ENCODE measurements around the gene IQCH. TPM values are rescaled to one million over a fixed set of nuclear protein-coding genes. Genes with fewer than 3 reads are reported as not detected.

The IQCH gene
- total RNA-seq, 1 experiment from 2014 or later = 1.9 TPM

- ATAC-seq = no peak
- CTCF ChIA-PET = no interaction called here
- Mint-ChIP-seq H3K9me3 (no peaks in the 10 kb centered on the region), H3K4me1 (peaks cover 44% of the 10 kb centered on the region), H3K27me3 (ENCODE audit: low read depth) (peaks cover 12% of the 10 kb centered on the region; the same call in 1 of the 2 replicates), H3K27ac (no peak overlapping the region), H3K4me3 (no peak overlapping the region), H3K36me3 (no peaks in the 10 kb centered on the region)
- no peak for DNase-seq (ENCODE audit: low spot score)
- TF ChIP-seq ATF1 (CRISPR knock-in tag; IDR thresholded peaks at IDR 0.05) (no peak), ZBTB43 (CRISPR knock-in tag; IDR thresholded peaks at IDR 0.05) (no peak), TEAD4 (CRISPR knock-in tag; IDR thresholded peaks at IDR 0.05) (no peak), ATF3 (CRISPR knock-in tag; conservative IDR thresholded peaks at IDR 0.05) (no peak), FOXP4 (CRISPR knock-in tag; IDR thresholded peaks at IDR 0.05) (no peak), ZBTB21 (CRISPR knock-in tag; IDR thresholded peaks at IDR 0.05; ENCODE audit: borderline replicate concordance) (no peak), JUN (CRISPR knock-in tag; IDR thresholded peaks at IDR 0.05) (no peak), ETV6 (CRISPR knock-in tag; IDR thresholded peaks at IDR 0.05) (no peak), FOXJ3 (CRISPR knock-in tag; IDR thresholded peaks at IDR 0.05; ENCODE audit: borderline replicate concordance) (no peak)
- POLR2A ChIA-PET = no interaction called here
Observed at GRCh38 chr15:67405208-67406191, 150.9 kb downstream of the IQCH start.

GRCh38 chr15:67406257-67406861 lies 151.8 kb downstream of the IQCH start:
- Mint-ChIP-seq H3K4me3 (no peak overlapping the region), H3K4me1 (peaks cover 42% of the 10 kb centered on the region), H3K9me3 (no peaks in the 10 kb centered on the region), H3K36me3 (no peaks in the 10 kb centered on the region), H3K27ac (no peak overlapping the region), H3K27me3 (ENCODE audit: low read depth) (peaks cover 16% of the 10 kb centered on the region)
- TF ChIP-seq KAT7 (CRISPR knock-in tag; IDR thresholded peaks at IDR 0.05; ENCODE audit: borderline replicate concordance) (no peak), NR2C2 (CRISPR knock-in tag; IDR thresholded peaks at IDR 0.05) (no peak)
- ATAC-seq (no peak), DNase-seq (ENCODE audit: low spot score) (no peak)
- POLR2A ChIA-PET = no interaction called here
- CTCF ChIA-PET = no interaction called here

GRCh38 chr15:67407786-67408185 lies 153.2 kb downstream of the IQCH start:
- ChIA-PET CTCF (interaction anchor here (1.0 to 1.3 kb wide), 2 partner anchors 14 to 25 kb away, joined by 3 read pairs; no protein-coding TSS in a partner anchor), POLR2A (no interaction called here)
- no peak overlapping the region for H3K27ac Mint-ChIP-seq
- TF ChIP-seq AFF4 (CRISPR knock-in tag; IDR thresholded peaks at IDR 0.05; ENCODE audit: borderline replicate concordance) (no peak), NFATC4 (CRISPR knock-in tag; IDR thresholded peaks at IDR 0.05) (no peak), NFYB (CRISPR knock-in tag; conservative IDR thresholded peaks at IDR 0.05; ENCODE audit: low read depth) (no peak), HMGXB4 (CRISPR knock-in tag; IDR thresholded peaks at IDR 0.05) (no peak), EMX1 (CRISPR knock-in tag; IDR thresholded peaks at IDR 0.05) (no peak), ZMAT4 (CRISPR knock-in tag; IDR thresholded peaks at IDR 0.05) (no peak), ZNF317 (CRISPR knock-in tag; IDR thresholded peaks at IDR 0.05; ENCODE audit: borderline replicate concordance, low read depth) (no peak), ATF6 (CRISPR knock-in tag; IDR thresholded peaks at IDR 0.05) (no peak)

More at GRCh38 chr15:67407786-67408185, 153.2 kb downstream of the IQCH start:
- ATAC-seq (no peak; the same call in 1 of the 2 replicates), DNase-seq (ENCODE audit: low spot score) (no peak)
- Mint-ChIP-seq H3K9me3 (no peaks in the 10 kb centered on the region), H3K27me3 (ENCODE audit: low read depth) (peaks cover 16% of the 10 kb centered on the region), H3K36me3 (no peaks in the 10 kb centered on the region), H3K4me3 (no peak overlapping the region), H3K4me1 (peaks cover 37% of the 10 kb centered on the region)
